DMS79 (cell line): ENCODE measurements around the gene CD96.

Source experiments
- DNase-seq: peaks from one replicate; lab custom pipeline; 2025; lab: John Stamatoyannopoulos, UW

CD96 gene

GRCh38 chr3:111566844-111567243 is 24.8 kb downstream of the CD96 start:
- no peak for DNase-seq

GRCh38 chr3:111568355-111568754 is 26.4 kb downstream of the CD96 start:
- DNase-seq = no peak

- DNase-seq = no peak
These were observed 26.9 kb downstream of the CD96 start for GRCh38 chr3:111568911-111569310.

DNA sequence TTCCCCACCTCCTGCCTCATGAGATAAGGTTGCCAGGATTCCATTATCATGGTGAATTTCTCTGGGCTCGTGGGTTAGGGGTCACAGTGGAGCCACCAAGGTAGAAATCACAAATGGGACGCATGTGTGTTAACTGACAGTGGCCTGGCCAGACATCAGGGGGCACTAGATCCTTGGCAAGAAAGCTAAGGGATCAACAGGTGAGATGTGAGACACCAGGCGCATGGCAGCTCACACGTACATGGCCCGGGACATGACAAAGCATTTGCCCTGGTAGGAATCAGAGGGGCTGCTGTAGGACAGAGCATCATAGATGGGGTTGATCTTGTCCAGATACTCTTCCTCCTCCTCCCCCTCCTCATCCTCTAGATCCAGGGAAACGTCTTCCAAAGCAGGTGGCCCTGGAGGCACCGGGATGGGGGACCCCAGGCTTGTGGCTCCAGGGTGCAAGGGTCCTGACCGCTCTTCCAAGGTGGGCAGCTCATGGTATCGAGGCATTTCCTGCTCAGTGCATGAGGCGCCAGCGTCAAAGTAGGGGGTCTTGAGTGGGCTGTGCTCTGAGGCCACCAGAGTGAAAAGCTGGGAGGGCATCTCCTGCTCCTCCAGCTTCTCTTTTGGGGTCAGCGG is 28.5 kb downstream of the CD96 start:
- no peak for DNase-seq

DNA sequence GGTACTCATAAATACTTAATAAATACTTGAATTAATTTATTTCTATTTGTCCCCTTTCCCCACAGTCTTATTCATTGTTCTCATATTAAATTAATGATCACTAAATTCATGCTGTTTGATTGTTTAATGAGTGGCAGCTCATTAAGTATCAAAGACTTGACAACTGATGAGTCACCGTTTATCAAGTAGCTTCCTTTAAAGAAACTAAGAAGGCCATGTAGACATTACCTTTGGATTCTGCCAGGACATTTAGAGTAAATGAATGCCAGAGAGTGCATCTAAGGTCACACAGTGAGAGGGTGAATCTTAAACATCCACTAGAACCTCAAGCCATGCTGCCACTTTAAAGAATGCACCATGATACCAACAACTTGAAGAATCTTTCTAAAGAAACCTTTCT is 29.3 kb downstream of the CD96 start:
- DNase-seq = no peak

- no peak for DNase-seq
These were observed 30.0 kb downstream of the CD96 start for GRCh38 chr3:111571907-111572460.

- no peak for DNase-seq
These were observed 35.1 kb downstream of the CD96 start for GRCh38 chr3:111577113-111577512.

DNA sequence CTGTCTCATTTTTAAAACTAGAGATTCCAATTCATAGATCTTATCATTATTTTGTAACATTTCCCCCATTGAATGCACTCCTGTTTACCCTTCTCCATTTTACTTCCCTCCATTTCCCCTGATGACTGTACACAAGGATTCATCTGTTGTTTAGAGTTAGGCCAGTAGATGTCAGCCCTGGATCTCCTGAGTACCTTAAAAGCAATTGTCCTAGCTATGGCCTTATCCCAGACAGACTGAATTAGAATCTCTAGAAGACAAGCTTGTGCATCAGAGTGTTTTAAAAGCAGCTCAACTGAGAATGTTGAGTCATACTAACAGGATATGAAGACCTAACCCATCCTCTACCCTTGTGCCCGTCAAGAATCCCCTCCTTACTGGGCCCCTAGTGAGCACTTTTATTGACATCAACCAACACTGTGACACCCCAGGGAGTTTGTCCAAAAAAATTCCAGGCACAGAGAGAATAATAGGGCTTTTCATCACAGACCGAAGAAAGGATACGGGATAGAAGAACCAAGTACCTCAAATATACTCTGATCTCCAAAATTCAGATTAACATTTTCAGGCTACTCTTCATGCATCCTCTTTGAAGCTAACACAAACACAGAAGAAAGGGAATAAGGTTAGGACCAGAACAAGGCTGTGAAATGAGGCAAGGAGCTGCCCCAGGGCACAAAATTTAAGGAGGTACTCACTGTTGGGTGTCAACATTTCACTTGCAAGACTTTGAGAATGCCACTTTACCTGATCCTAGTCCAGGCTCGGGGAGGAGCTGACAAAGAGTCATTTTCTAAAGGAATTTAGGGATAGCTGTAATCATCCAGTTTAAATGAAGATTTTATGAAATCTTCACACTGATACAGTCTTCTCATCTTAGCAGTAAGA is 36.0 kb downstream of the CD96 start:
- DNase-seq = peak; percentile 10

DNA sequence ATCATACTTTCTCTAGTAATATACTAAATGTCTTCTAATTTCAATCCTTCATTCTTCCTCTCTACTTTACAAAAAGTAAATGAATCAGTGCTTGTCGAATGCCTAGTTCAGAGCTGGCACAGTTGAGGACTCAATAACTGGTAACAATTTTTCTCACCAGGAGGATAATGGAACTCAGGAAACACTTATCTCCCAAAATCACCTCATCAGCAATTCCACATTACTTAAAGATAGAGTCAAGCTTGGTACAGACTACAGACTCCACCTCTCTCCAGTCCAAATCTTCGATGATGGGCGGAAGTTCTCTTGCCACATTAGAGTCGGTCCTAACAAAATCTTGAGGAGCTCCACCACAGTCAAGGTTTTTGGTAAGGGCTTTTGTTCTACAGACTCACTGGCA is 36.9 kb downstream of the CD96 start:
- DNase-seq = no peak

GRCh38 chr3:111579495-111579894 is 37.5 kb downstream of the CD96 start:
- DNase-seq = no peak

DNA sequence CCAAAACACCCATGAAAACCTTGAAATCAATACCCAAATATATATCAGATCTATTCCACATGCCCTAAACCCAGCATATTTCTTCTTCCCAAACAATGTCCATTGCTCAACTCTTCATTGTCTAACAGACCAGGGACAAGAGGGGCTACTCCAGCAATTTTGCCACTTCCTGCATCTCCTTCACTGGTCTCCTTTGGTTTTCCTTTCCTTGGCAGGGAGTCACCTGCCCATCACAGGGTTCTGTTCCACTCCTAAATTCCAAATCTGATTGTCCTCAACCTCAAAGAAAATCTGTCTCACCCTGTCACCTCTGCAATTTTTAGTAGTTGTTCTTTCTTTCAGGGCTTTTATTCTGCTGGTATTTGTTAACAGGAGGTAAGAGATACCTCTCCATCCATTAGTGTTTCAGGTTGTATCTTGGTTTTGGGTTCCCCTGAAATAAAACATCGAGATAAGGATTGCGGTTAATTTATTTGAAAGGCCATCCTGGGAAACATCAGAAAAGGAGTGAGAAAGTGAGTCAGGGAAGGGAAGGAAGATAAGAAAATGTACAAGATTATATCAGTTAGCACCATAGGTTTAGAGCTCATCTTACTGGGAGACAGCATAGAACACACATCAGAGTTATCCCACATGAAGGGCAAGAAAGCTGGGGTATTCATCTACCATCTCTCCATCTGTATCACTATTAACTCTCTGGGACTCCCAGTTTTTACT is 39.6 kb downstream of the CD96 start:
- DNase-seq = no peak

- DNase-seq = no peak
These were observed 40.1 kb downstream of the CD96 start for GRCh38 chr3:111582120-111582474.

- DNase-seq = no peak
These were observed 42.7 kb downstream of the CD96 start for GRCh38 chr3:111584744-111585143.

DNA sequence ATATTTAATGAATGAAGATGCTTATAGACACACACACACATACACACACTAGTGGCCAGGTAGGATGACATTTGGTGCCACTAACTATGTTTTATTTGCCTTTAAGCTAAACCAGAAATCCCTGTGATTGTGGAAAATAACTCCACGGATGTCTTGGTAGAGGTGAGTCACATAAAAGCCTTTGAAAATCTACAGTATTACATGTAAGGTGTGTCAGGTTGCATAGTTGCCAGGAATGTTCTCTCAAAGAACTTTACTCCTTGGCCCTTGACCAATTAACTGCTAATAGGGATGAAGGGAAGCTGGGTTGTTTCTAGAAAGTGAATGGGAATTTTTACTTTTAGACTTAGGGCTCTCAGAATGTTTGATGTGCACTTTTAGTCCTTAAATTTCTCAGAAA is 43.2 kb downstream of the CD96 start:
- no peak for DNase-seq

DNA sequence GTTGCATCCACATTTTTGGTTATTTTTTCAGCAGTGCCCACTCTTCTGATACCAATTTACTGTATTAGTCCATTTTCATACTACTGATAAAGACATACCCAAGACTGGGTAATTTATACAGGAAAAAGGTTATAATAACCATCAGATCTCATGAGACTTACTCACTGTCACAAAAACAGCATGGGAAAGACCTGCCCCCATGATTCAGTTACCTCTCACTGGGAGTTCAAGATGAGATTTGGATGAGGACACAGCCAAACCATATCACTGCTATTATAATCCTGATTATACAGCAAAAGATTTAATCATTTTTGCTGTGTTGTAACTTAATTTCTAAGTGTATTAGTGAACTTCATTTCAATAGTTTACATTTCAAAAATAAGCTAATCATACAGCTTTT is 46.5 kb downstream of the CD96 start:
- DNase-seq = no peak

GRCh38 chr3:111589303-111590142 is 47.5 kb downstream of the CD96 start:
- no peak for DNase-seq

GRCh38 chr3:111590143-111590491 is 48.1 kb downstream of the CD96 start:
- DNase-seq = no peak

GRCh38 chr3:111591555-111591954 is 49.6 kb downstream of the CD96 start:
- DNase-seq = no peak

- DNase-seq = no peak
These were observed 50.1 kb downstream of the CD96 start for GRCh38 chr3:111592143-111592542.

GRCh38 chr3:111592936-111593335 is 50.9 kb downstream of the CD96 start:
- DNase-seq = no peak

DNA sequence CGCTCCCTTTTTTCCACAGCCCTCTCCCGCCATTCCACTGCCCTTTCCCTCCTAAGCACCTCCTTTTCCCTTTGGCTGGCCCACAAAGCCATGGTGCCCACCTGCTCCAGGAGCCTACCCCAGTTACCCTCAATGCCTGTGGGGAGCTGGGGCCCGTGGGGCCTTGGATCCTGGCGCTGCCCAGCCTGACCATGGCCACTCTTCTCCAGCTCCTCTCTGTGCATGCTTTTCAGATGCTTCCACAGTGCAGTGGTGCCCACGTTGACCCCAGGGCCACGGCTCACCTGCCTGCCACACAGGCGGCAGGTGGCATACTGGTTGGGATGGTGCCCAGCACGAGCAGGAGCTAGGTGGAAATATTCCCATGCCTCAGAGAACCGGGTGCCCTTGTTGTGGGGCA is 51.7 kb downstream of the CD96 start:
- DNase-seq = no peak

GRCh38 chr3:111594205-111594604 is 52.2 kb downstream of the CD96 start:
- DNase-seq = no peak
